HEK293T (cell line): ENCODE data around the gene RNF183.

ENCODE experiments used
- CTCF ChIA-PET: fragments of 350-600 bp; formaldehyde crosslinking; extraction: SDS; loops from one replicate; lab custom pipeline; 2021; ENCODE audit warnings: antibody characterized with exemption, inconsistent platforms; lab: Yijun Ruan, JAX
- POLR2A ChIA-PET: fragments of 350-600 bp; formaldehyde crosslinking; extraction: SDS; loops from one replicate; lab custom pipeline; 2020; ENCODE audit warnings: antibody characterized with exemption, inconsistent platforms; lab: Yijun Ruan, JAX
- DNase-seq: peaks from one replicate; pipeline ENCODE4 v3.0.0; 2012; ENCODE audit warnings: mixed read lengths; ENCODE audit errors: extremely low spot score
- ARNT ChIP-seq: fragments of 450-650 bp; IDR thresholded peaks from 2 replicates; pipeline ENCODE4 v1.6.1; 2017; ENCODE audit warnings: mild to moderate bottlenecking
- BHLHE40 ChIP-seq: fragments of 450-650 bp; IDR thresholded peaks from 2 replicates; pipeline ENCODE4 v1.6.1; 2016; ENCODE audit warnings: mild to moderate bottlenecking, moderate library complexity, borderline replicate concordance
- CTBP1 ChIP-seq: fragments of 450-650 bp; IDR thresholded peaks from 2 replicates; pipeline ENCODE4 v1.6.1; 2016; ENCODE audit warnings: borderline replicate concordance
- ELF4 ChIP-seq: fragments of 450-650 bp; IDR thresholded peaks from 2 replicates; pipeline ENCODE4 v1.6.1; 2017; ENCODE audit warnings: antibody characterized with exemption
- FOXA1 ChIP-seq: fragments of 450-650 bp; IDR thresholded peaks from 2 replicates; pipeline ENCODE4 v1.6.1; 2016; ENCODE audit warnings: mild to moderate bottlenecking
- FOXK2 ChIP-seq: fragments of 450-650 bp; IDR thresholded peaks from 2 replicates; pipeline ENCODE4 v1.6.1; 2016; ENCODE audit warnings: mild to moderate bottlenecking
- FOXM1 ChIP-seq: fragments of 450-650 bp; IDR thresholded peaks from 2 replicates; pipeline ENCODE4 v1.6.1; 2017; ENCODE audit warnings: mild to moderate bottlenecking, borderline replicate concordance
- HDGF ChIP-seq: fragments of 450-650 bp; IDR thresholded peaks from 2 replicates; pipeline ENCODE4 v1.6.1; 2017; ENCODE audit warnings: antibody characterized with exemption, borderline replicate concordance
- L3MBTL2 ChIP-seq: fragments of 450-650 bp; conservative IDR thresholded peaks from 2 replicates; pipeline ENCODE4 v1.6.1; 2016; ENCODE audit warnings: mild to moderate bottlenecking
- LEF1 ChIP-seq: fragments of 450-650 bp; IDR thresholded peaks from 2 replicates; pipeline ENCODE4 v1.6.1; 2017; ENCODE audit warnings: mild to moderate bottlenecking, borderline replicate concordance
- NFRKB ChIP-seq: fragments of 450-650 bp; IDR thresholded peaks from 2 replicates; pipeline ENCODE4 v1.6.1; 2016; ENCODE audit warnings: mild to moderate bottlenecking, moderate library complexity
- PKNOX1 ChIP-seq: fragments of 450-650 bp; IDR thresholded peaks from 2 replicates; pipeline ENCODE4 v1.6.1; 2016
- SP1 ChIP-seq: fragments of 450-650 bp; IDR thresholded peaks from 2 replicates; pipeline ENCODE4 v1.6.1; 2017
- SUZ12 ChIP-seq: fragments of 450-650 bp; IDR thresholded peaks from 2 replicates; pipeline ENCODE4 v1.6.1; 2016; ENCODE audit warnings: mild to moderate bottlenecking
- TARDBP ChIP-seq: fragments of 450-650 bp; IDR thresholded peaks from 2 replicates; pipeline ENCODE4 v1.6.1; 2016
- ZNF384 ChIP-seq: fragments of 450-650 bp; IDR thresholded peaks from 2 replicates; pipeline ENCODE4 v1.6.1; 2016

RNF183 gene

GRCh38 chr9:113349445-113350094 lies 46.4 kb upstream of the RNF183 start, which contains the start of gene BSPRY:
Gene BSPRY (plus strand): TSS chr9:113349541. CDS start chr9:113349580, 39 bp downstream.
- peak; percentile 46 for DNase-seq
- no peak for TF ChIP-seq HDGF
- no peak for TF ChIP-seq FOXK2
- no peak for TF ChIP-seq ZNF384
- TF ChIP-seq FOXM1: no peak
- no peak for TF ChIP-seq TARDBP
- no peak for TF ChIP-seq CTBP1
- TF ChIP-seq FOXA1: no peak
- TF ChIP-seq L3MBTL2: no peak
- TF ChIP-seq LEF1: no peak
- no peak for TF ChIP-seq PKNOX1
- TF ChIP-seq SUZ12: no peak
- TF ChIP-seq BHLHE40: no peak
- no peak for TF ChIP-seq SP1
- no peak for TF ChIP-seq NFRKB
- TF ChIP-seq ARNT: no peak
- no peak for TF ChIP-seq ELF4
- ChIA-PET POLR2A (interaction anchor here (0.7 to 3.9 kb wide), 3 partner anchors 9 to 74 kb away, joined by 3 to 25 read pairs (median 3); partner anchors contain the start of genes CDC26, PRPF4 and WDR31), CTCF (interaction anchor here (1.2 kb wide), 1 partner anchor 52 kb away, joined by 3 read pairs; the partner anchor contains the start of gene ALAD)

DNA sequence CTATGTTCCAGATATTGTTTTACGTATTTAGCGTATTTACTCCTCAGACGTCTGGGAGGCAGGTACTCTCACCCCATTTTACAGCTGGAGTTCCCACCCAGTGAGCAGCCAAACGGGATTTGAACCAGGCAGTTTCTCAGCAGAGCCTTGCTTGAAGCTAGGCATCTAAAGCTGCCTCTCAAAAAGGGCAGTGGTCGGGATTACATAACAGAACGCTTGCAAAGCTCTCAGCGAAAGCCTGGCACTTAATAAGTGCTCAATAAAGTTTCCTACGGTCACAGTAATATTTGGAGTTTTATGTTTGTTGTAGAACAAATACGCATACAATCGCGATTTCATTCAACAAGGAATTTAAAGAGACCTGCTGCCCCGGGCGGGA lies 45.9 kb upstream of the RNF183 start:
- TF ChIP-seq BHLHE40 (no peak), FOXM1 (no peak), FOXA1 (no peak), ARNT (no peak), FOXK2 (no peak), CTBP1 (no peak), TARDBP (no peak), PKNOX1 (no peak), ELF4 (no peak), HDGF (no peak), L3MBTL2 (no peak), SP1 (no peak), SUZ12 (no peak), ZNF384 (no peak), NFRKB (no peak), LEF1 (no peak)
- DNase-seq: no peak
- POLR2A ChIA-PET: interaction anchor here (1.1 to 3.9 kb wide), 2 partner anchors 9 to 74 kb away, joined by 3 to 25 read pairs; partner anchors contain the start of genes CDC26, PRPF4 and WDR31
- CTCF ChIA-PET: no interaction called here

GRCh38 chr9:113348437-113348836 lies 45.3 kb upstream of the RNF183 start:
- CTCF ChIA-PET: interaction anchor here (0.6 kb wide), 2 partner anchors 13 to 570 kb away, joined by 3 read pairs; no protein-coding TSS in a partner anchor

DNA sequence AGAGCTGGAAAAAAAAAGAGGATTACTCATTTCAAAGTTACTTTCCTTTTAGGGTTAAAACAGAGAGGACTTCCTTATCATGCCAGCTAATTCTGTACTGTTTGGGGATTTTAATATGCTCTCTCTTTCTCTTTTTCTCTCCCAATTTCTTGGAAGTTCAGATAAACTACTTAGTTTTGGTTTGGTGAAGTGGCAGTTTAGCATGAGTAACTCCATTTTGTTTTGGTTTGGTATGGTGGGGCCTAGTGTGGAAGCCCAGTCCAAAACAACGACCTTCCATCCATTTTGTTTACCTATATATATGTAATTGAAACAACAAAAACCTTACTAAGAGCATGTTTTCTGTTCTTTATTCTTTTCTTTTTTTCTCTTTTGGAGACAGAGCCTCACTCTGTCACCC lies 42.5 kb upstream of the RNF183 start:
- ChIA-PET POLR2A (interaction anchor here (1.1 kb wide), 1 partner anchor 31 kb away, joined by 3 read pairs; the partner anchor contains the start of gene HDHD3), CTCF (no interaction called here)
- no peak for DNase-seq
- no peak for TF ChIP-seq PKNOX1
- TF ChIP-seq ARNT: no peak
- no peak for TF ChIP-seq FOXA1
- TF ChIP-seq SP1: no peak
- no peak for TF ChIP-seq ZNF384
- no peak for TF ChIP-seq ELF4
- no peak for TF ChIP-seq FOXK2
- no peak for TF ChIP-seq LEF1
- TF ChIP-seq SUZ12: no peak
- no peak for TF ChIP-seq BHLHE40
- TF ChIP-seq TARDBP: no peak
- TF ChIP-seq NFRKB: no peak
- TF ChIP-seq CTBP1: no peak
- no peak for TF ChIP-seq HDGF
- TF ChIP-seq FOXM1: no peak
- no peak for TF ChIP-seq L3MBTL2

More at GRCh38 chr9:113348437-113348836, 45.3 kb upstream of the RNF183 start:
- DNase-seq: no peak
- no peak for TF ChIP-seq PKNOX1
- no peak for TF ChIP-seq SUZ12
- POLR2A ChIA-PET: interaction anchor here (1.1 to 3.9 kb wide), 2 partner anchors 8 to 62 kb away, joined by 3 to 25 read pairs; partner anchors contain the start of genes C9orf43, POLE3 and WDR31

DNA sequence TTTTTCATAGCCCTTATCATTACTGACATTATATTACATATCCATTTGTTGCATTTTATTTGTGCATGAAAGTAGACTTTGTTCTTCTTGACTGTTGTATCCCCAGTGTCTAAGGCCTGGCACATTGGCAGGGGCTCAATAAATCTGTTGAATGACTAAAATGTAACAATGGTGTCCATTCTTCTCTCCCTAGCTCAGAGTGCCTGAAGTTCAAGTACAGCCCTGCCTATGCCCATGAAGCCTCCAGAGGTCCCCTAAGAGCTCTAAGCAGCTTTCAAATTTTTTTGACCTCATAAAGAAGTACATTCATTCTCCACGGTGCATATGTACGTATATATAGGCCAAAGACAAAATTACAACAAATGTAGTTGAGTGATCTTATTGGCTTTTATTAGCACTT lies 42.0 kb upstream of the RNF183 start:
- CTCF ChIA-PET: no interaction called here
- no peak for DNase-seq
- TF ChIP-seq HDGF: no peak
- no peak for TF ChIP-seq BHLHE40
- TF ChIP-seq TARDBP: no peak
- TF ChIP-seq FOXM1: no peak
- no peak for TF ChIP-seq FOXA1
- TF ChIP-seq L3MBTL2: no peak
- TF ChIP-seq CTBP1: no peak
- no peak for TF ChIP-seq LEF1
- no peak for TF ChIP-seq ELF4
- no peak for TF ChIP-seq SUZ12
- no peak for TF ChIP-seq FOXK2
- no peak for TF ChIP-seq ARNT
- TF ChIP-seq NFRKB: no peak
- TF ChIP-seq SP1: no peak
- no peak for TF ChIP-seq ZNF384
- no peak for TF ChIP-seq PKNOX1
- POLR2A ChIA-PET: no interaction called here
